Measurements from ENCODE around the gene FAM200B. TPM values are rescaled to one million over a fixed set of nuclear protein-coding genes. Genes with fewer than 3 reads are reported as not detected.

Gene FAM200B
- total RNA-seq, 4 donors from 2014 or later: 54.1 to 97.4 (median 72.7) TPM

- Histone ChIP-seq H3K36me3 (peaks cover 0 to 44% of the 10 kb centered on the region in 2 donors), H3K4me3 (no peak overlapping the region), H3K27ac (no peak overlapping the region), H3K9me3 (no peaks in the 10 kb centered on the region), H3K4me1 (peaks cover 2 to 17% (median 4%) of the 10 kb centered on the region in 3 donors), H3K27me3 (no peaks in the 10 kb centered on the region)
- no peak for TF ChIP-seq EP300 (IDR thresholded peaks at IDR 0.05)
- TF ChIP-seq POLR2A (IDR thresholded peaks at IDR 0.05): no peak
- TF ChIP-seq POLR2AphosphoS5 (IDR thresholded peaks at IDR 0.05): no peak
- no peak for TF ChIP-seq CTCF (IDR thresholded peaks at IDR 0.05)
- ATAC-seq: no peak
- 57 to 69% methylated on average over 5 of the region's 5 CpGs for WGBS, 2 donors (ENCODE audit: low coverage in 1 of 2)
Observed at GRCh38 chr4:15688051-15688450, 6.4 kb downstream of the FAM200B start.

- Histone ChIP-seq H3K36me3 (peaks cover 0 to 42% of the 10 kb centered on the region in 2 donors), H3K9me3 (no peaks in the 10 kb centered on the region), H3K4me3 (no peak overlapping the region), H3K27ac (peak overlapping the region in 1 of 4 donors; percentile 14), H3K4me1 (peaks cover 0 to 4% (median 2%) of the 10 kb centered on the region in 3 donors), H3K27me3 (no peaks in the 10 kb centered on the region)
- no peak for ATAC-seq
- no peak for TF ChIP-seq EP300 (IDR thresholded peaks at IDR 0.05)
- no peak for TF ChIP-seq POLR2AphosphoS5 (IDR thresholded peaks at IDR 0.05)
- TF ChIP-seq CTCF (IDR thresholded peaks at IDR 0.05): no peak
- no peak for TF ChIP-seq POLR2A (IDR thresholded peaks at IDR 0.05)
- WGBS, 2 donors (ENCODE audit: low coverage in 1 of 2): 89 to 92% methylated on average over 2 of the region's 2 CpGs
Observed at GRCh38 chr4:15689540-15689939, 7.9 kb downstream of the FAM200B start.

GRCh38 chr4:15690020-15690809 lies 8.6 kb downstream of the FAM200B start:
- peaks cover 0 to 35% of the 10 kb centered on the region in 2 donors for H3K36me3 ChIP-seq
- H3K4me3 ChIP-seq: no peak overlapping the region
- no peaks in the 10 kb centered on the region for H3K9me3 ChIP-seq
- H3K4me1 ChIP-seq: peaks cover 0 to 4% (median 0%) of the 10 kb centered on the region in 3 donors
- no peaks in the 10 kb centered on the region for H3K27me3 ChIP-seq
- TF ChIP-seq POLR2A (IDR thresholded peaks at IDR 0.05) (no peak), EP300 (IDR thresholded peaks at IDR 0.05) (no peak), CTCF (IDR thresholded peaks at IDR 0.05) (no peak), POLR2AphosphoS5 (IDR thresholded peaks at IDR 0.05) (no peak)
- peak; percentile 51 for ATAC-seq
- peak overlapping the region in 1 of 4 donors; percentile 14 for H3K27ac ChIP-seq
- 45 to 51% methylated on average over 4 to 7 of the region's 7 CpGs for WGBS, 2 donors (ENCODE audit: low coverage in 1 of 2)

- Histone ChIP-seq H3K9me3 (no peaks in the 10 kb centered on the region), H3K36me3 (peaks cover 0 to 28% of the 10 kb centered on the region in 2 donors), H3K27me3 (no peaks in the 10 kb centered on the region), H3K4me3 (no peak overlapping the region), H3K27ac (peak overlapping the region in 2 of 4 donors; percentile 37 to 38), H3K4me1 (peaks cover 0 to 4% (median 0%) of the 10 kb centered on the region in 3 donors)
- ATAC-seq: no peak
- 51 to 69% methylated on average over 3 of the region's 3 CpGs for WGBS, 2 donors (ENCODE audit: low coverage in 1 of 2)
- TF ChIP-seq EP300 (IDR thresholded peaks at IDR 0.05): no peak
- no peak for TF ChIP-seq POLR2A (IDR thresholded peaks at IDR 0.05)
- TF ChIP-seq POLR2AphosphoS5 (IDR thresholded peaks at IDR 0.05): no peak
- no peak for TF ChIP-seq CTCF (IDR thresholded peaks at IDR 0.05)
Observed at GRCh38 chr4:15691346-15692135, 9.9 kb downstream of the FAM200B start.
